Fibroblast of lung (primary cell): ENCODE results near the gene PRKCSH. TPM values are rescaled to one million over a fixed set of nuclear protein-coding genes. Genes with fewer than 3 reads are reported as not detected.

Source experiments
- DNase-seq, 2 donors: peaks; one replicate each; pipeline versions ENCODE4 v3.0.0 to v3.0.0-alpha.2; 2010; ENCODE audit warnings: low read depth in 2 of 2
- H2AFZ ChIP-seq: 2 replicates; pipeline ENCODE4 v1.5.1; 2012; ENCODE audit warnings: low read length, control low read depth, inconsistent platforms
- H3K27ac ChIP-seq: 2 replicates; pipeline ENCODE4 v1.5.1; 2011; ENCODE audit warnings: low read length, control low read depth; ENCODE audit not compliant: insufficient read depth
- H3K27me3 ChIP-seq: 2 replicates; pipeline ENCODE4 v1.5.1; 2011; ENCODE audit warnings: mild to moderate bottlenecking, low read length; ENCODE audit not compliant: control insufficient read depth, insufficient read depth
- H3K36me3 ChIP-seq: 2 replicates; pipeline ENCODE4 v1.5.1; 2011; ENCODE audit warnings: low read length; ENCODE audit not compliant: control insufficient read depth, insufficient read depth
- H3K4me1 ChIP-seq: 2 replicates; pipeline ENCODE4 v1.5.1; 2011; ENCODE audit warnings: low read length; ENCODE audit not compliant: control insufficient read depth, insufficient read depth; ENCODE audit errors: extremely low read depth
- H3K4me2 ChIP-seq: 2 replicates; pipeline ENCODE4 v1.5.1; 2011; ENCODE audit warnings: low read length, control low read depth; ENCODE audit not compliant: insufficient read depth; ENCODE audit errors: extremely low read depth
- H3K4me3 ChIP-seq, 4 experiments: fragments of 200-600 bp in 1 of 4; sonication (generic) in 1 of 4; replicated peaks in 1 of 4; 2 replicates each; pipeline ENCODE4 v1.5.1; 2011 to 2016; ENCODE audit warnings: low read length in 4 of 4, low read depth in 3 of 4, mild to moderate bottlenecking in 3 of 4, control low read depth in 2 of 4, inconsistent platforms in 1 of 4, mixed read lengths in 1 of 4; ENCODE audit not compliant: insufficient read depth in 1 of 4; ENCODE audit errors: control extremely low read depth in 1 of 4
- H3K79me2 ChIP-seq: 2 replicates; pipeline ENCODE4 v1.5.1; 2012; ENCODE audit warnings: mild to moderate bottlenecking, low read length, inconsistent platforms; ENCODE audit not compliant: control insufficient read depth, insufficient read depth
- H3K9ac ChIP-seq: 2 replicates; pipeline ENCODE4 v1.5.1; 2011; ENCODE audit warnings: mild to moderate bottlenecking, low read length, control low read depth; ENCODE audit not compliant: insufficient read depth
- H3K9me3 ChIP-seq: 2 replicates; pipeline ENCODE4 v1.5.1; 2012; ENCODE audit warnings: low read depth, low read length; ENCODE audit not compliant: control insufficient read depth, insufficient read depth
- H4K20me1 ChIP-seq: 2 replicates; pipeline ENCODE4 v1.5.1; 2011; ENCODE audit warnings: low read length; ENCODE audit not compliant: control insufficient read depth, insufficient read depth; ENCODE audit errors: extremely low read depth
- CTCF ChIP-seq, 2 donors: IDR thresholded peaks in 1 of 2; conservative IDR thresholded peaks in 1 of 2; 1 replicate in 1 of 2; 2 replicates in 1 of 2; pipeline ENCODE4 v1.5.1; 2011 to 2012; ENCODE audit warnings: low read length in 2 of 2, control low read depth in 1 of 2, inconsistent platforms in 1 of 2, low read depth in 1 of 2, mild to moderate bottlenecking in 1 of 2
- EZH2 ChIP-seq: IDR thresholded peaks from 2 replicates; pipeline ENCODE4 v1.5.1; 2012; ENCODE audit warnings: low read length, control low read depth, mild to moderate bottlenecking; ENCODE audit errors: missing control alignments
- polyA plus RNA-seq, 2 donors: library from polyadenylated mRNA; depleted of rRNA in 1 of 2; stranded (reverse) in 1 of 2; unstranded in 1 of 2; fragments of >200 nt; gene quantifications; 2 replicates each; pipeline ENCODE4 v1.2.1, GENCODE V29; 2011 to 2012; ENCODE audit warnings: missing spikeins in 1 of 2
- total RNA-seq: library from RNA; depleted of rRNA; stranded (reverse); fragments of >200 nt; gene quantifications from 2 replicates; pipeline ENCODE4 v1.2.1, GENCODE V29; 2014

PRKCSH gene
- total and polyA plus RNA-seq, 2 donors (not counting 1 experiment from before 2014, with no cell fraction given), result 117 to 134 TPM

DNA sequence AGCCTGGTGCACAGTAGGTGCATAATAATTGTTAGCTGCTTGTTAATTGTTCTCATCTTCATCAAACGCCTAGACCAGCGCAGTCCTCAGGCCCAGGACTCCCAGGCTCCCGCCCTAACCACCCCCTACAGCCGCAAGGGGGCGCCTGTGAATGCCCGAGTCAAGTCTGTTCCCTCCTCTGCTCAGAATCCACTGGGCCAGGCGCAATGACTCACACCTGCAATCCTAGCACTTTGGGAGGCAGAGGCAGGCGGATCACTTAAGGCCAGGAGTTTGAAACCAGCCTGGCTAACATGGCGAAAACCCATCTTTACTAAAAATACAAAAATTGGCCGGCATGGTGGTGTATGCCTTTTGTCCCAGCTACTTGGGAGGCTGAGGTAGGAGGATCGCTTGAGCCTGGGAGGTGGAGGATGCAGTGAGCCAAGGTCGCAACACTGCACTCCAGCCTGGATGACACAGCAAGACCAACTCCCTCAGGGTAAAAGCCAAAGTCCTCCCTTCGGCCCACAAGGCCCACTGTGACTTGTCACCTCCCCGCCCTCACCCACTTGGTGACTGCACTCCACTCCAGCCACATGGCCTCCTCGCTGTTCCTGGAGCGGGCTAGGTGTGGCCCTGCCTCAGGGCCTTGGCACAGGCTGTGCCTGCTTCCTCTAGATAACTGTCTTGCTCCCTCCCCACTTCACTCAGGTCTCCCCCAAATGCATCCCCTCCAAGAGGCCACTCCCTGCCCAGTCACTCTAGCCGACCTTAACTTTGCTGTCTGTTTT is 61.1 kb downstream of the PRKCSH start:
- H2AFZ ChIP-seq, result no peak overlapping the region
- no peaks in the 10 kb centered on the region for H3K9me3 ChIP-seq
- H3K27ac ChIP-seq, result no peak overlapping the region
- H3K4me2 ChIP-seq, result no peak overlapping the region
- no peaks in the 10 kb centered on the region for H4K20me1 ChIP-seq
- no peaks in the 10 kb centered on the region for H3K79me2 ChIP-seq
- H3K4me3 ChIP-seq, result no peak overlapping the region
- no peak overlapping the region for H3K9ac ChIP-seq
- H3K4me1 ChIP-seq, result no peaks in the 10 kb centered on the region
- peak; percentile 73 to 83 for DNase-seq
- H3K36me3 ChIP-seq, result no peaks in the 10 kb centered on the region
- H3K27me3 ChIP-seq, result no peaks in the 10 kb centered on the region
- TF ChIP-seq CTCF (conservative IDR thresholded peaks at IDR 0.05 in 1 of 2, IDR thresholded peaks at IDR 0.05 in 1 of 2; ENCODE audit: low read depth in 1 of 2, low read length in 2 of 2) (peak; percentile 59 to 71), EZH2 (no peak)

- Histone ChIP-seq H3K4me3 (no peak overlapping the region), H3K36me3 (no peaks in the 10 kb centered on the region), H3K4me2 (no peak overlapping the region), H3K27ac (no peak overlapping the region), H2AFZ (no peak overlapping the region), H3K79me2 (no peaks in the 10 kb centered on the region), H3K9ac (no peak overlapping the region), H3K9me3 (no peaks in the 10 kb centered on the region), H4K20me1 (no peaks in the 10 kb centered on the region), H3K4me1 (no peaks in the 10 kb centered on the region), H3K27me3 (no peaks in the 10 kb centered on the region)
- DNase-seq, result no peak
- no peak for TF ChIP-seq CTCF (conservative IDR thresholded peaks at IDR 0.05 in 1 of 2, IDR thresholded peaks at IDR 0.05 in 1 of 2; ENCODE audit: low read depth in 1 of 2, low read length in 2 of 2)
- no peak for TF ChIP-seq EZH2
Observed at GRCh38 chr19:11499220-11499726, 63.8 kb downstream of the PRKCSH start.

- no peak overlapping the region for H2AFZ ChIP-seq
- no peak for DNase-seq
- no peak overlapping the region for H3K4me2 ChIP-seq
- no peak overlapping the region for H3K27ac ChIP-seq
- H4K20me1 ChIP-seq, result no peaks in the 10 kb centered on the region
- no peaks in the 10 kb centered on the region for H3K36me3 ChIP-seq
- no peak overlapping the region for H3K9ac ChIP-seq
- H3K4me3 ChIP-seq, result no peak overlapping the region
- H3K79me2 ChIP-seq, result no peaks in the 10 kb centered on the region
- no peaks in the 10 kb centered on the region for H3K27me3 ChIP-seq
- H3K9me3 ChIP-seq, result no peaks in the 10 kb centered on the region
- H3K4me1 ChIP-seq, result no peaks in the 10 kb centered on the region
- TF ChIP-seq EZH2 (no peak), CTCF (conservative IDR thresholded peaks at IDR 0.05 in 1 of 2, IDR thresholded peaks at IDR 0.05 in 1 of 2; ENCODE audit: low read depth in 1 of 2, low read length in 2 of 2) (no peak)
Observed at GRCh38 chr19:11499890-11500420, 64.5 kb downstream of the PRKCSH start.
